AG04450 (cell line): ENCODE data around the gene ST6GALNAC3. TPM values are rescaled to one million over a fixed set of nuclear protein-coding genes. Genes with fewer than 3 reads are reported as not detected.

Experiments
- CTCF ChIA-PET: fragments of 300-600, 350-600 bp; formaldehyde crosslinking; extraction: SDS; loops from one replicate; lab custom pipeline; 2022; ENCODE audit warnings: antibody characterized with exemption, inconsistent platforms; lab: Charles Lee
- POLR2A ChIA-PET: fragments of 350-600 bp; formaldehyde crosslinking; extraction: SDS; loops from one replicate; lab custom pipeline; 2021; ENCODE audit warnings: antibody characterized with exemption, inconsistent platforms; lab: Yijun Ruan, JAX
- DNase-seq: peaks from one replicate; pipeline ENCODE4 v3.0.0-alpha.2; 2011; ENCODE audit warnings: low read depth, low spot score
- H3K27ac ChIP-seq: one replicate; pipeline ENCODE4 v1.5.1; 2012; ENCODE audit warnings: low read depth, low read length, control low read depth
- H3K27me3 ChIP-seq: one replicate; pipeline ENCODE4 v1.6.0; 2012; ENCODE audit warnings: low read length; ENCODE audit not compliant: control insufficient read depth, insufficient read depth
- H3K4me3 ChIP-seq: 2 replicates; pipeline ENCODE4 v1.5.1; 2011; ENCODE audit warnings: mild to moderate bottlenecking, low read depth, low read length, control low read depth
- H3K9me3 ChIP-seq: 2 replicates; pipeline ENCODE4 v1.5.1; 2012; ENCODE audit warnings: low read length; ENCODE audit not compliant: control insufficient read depth, insufficient read depth
- CTCF ChIP-seq: IDR thresholded peaks from 2 replicates; pipeline ENCODE4 v1.5.1; 2011; ENCODE audit warnings: low read depth, low read length, control low read depth, inconsistent platforms
- polyA plus RNA-seq: library from polyadenylated mRNA; depleted of rRNA; stranded (reverse); fragments of >200 nt; gene quantifications from 2 replicates; pipeline ENCODE4 v1.2.3, GENCODE V29; 2011

Gene ST6GALNAC3
- polyA plus RNA-seq, 1 experiment, result 2.1 TPM

GRCh38 chr1:76299036-76299435 is 224.5 kb downstream of the ST6GALNAC3 start:
- DNase-seq, result no peak
- POLR2A ChIA-PET, result no interaction called here
- H3K27ac ChIP-seq, result no peak overlapping the region
- no peaks in the 10 kb centered on the region for H3K9me3 ChIP-seq
- H3K27me3 ChIP-seq, result no peaks in the 10 kb centered on the region
- no peak for TF ChIP-seq CTCF
- CTCF ChIA-PET, result interaction anchor here (0.5 to 1.0 kb wide), 2 partner anchors 124 to 145 kb away, joined by 3 read pairs; no protein-coding TSS in a partner anchor
- H3K4me3 ChIP-seq, result no peak overlapping the region

GRCh38 chr1:76300556-76300955 is 226.0 kb downstream of the ST6GALNAC3 start:
- POLR2A ChIA-PET, result no interaction called here
- Histone ChIP-seq H3K27me3 (no peaks in the 10 kb centered on the region), H3K9me3 (no peaks in the 10 kb centered on the region), H3K4me3 (no peak overlapping the region), H3K27ac (no peak overlapping the region)
- CTCF ChIA-PET, result no interaction called here
- no peak for DNase-seq
- TF ChIP-seq CTCF, result no peak

GRCh38 chr1:76302711-76303339 is 228.3 kb downstream of the ST6GALNAC3 start:
- no peaks in the 10 kb centered on the region for H3K9me3 ChIP-seq
- TF ChIP-seq CTCF, result no peak
- ChIA-PET POLR2A (no interaction called here), CTCF (no interaction called here)
- no peak overlapping the region for H3K27ac ChIP-seq
- no peaks in the 10 kb centered on the region for H3K27me3 ChIP-seq
- DNase-seq, result no peak
- no peak overlapping the region for H3K4me3 ChIP-seq

- ChIA-PET POLR2A (no interaction called here), CTCF (no interaction called here)
- Histone ChIP-seq H3K4me3 (no peak overlapping the region), H3K27me3 (no peaks in the 10 kb centered on the region), H3K9me3 (no peaks in the 10 kb centered on the region), H3K27ac (no peak overlapping the region)
- no peak for TF ChIP-seq CTCF
- no peak for DNase-seq
These were observed 228.8 kb downstream of the ST6GALNAC3 start for GRCh38 chr1:76303340-76303717.

DNA sequence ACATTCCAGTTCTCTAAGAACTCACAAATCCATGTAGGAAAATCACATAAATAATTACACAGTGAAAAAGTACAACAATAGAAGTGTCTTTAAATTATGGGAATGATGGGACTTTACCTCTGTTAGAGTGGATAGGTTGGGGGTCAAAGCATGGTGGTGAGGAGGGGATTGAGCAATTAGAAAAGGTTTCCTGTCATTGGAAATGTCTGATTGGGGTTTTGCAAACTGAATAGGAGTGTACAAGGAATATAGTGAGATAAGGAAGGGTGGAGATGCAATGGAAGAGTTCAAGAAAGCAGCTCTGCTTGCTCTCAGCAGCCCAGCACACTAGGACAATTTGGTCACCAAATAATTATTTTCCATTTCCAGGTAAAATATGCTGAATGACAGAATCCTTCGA is 238.8 kb downstream of the ST6GALNAC3 start:
- no peaks in the 10 kb centered on the region for H3K27me3 ChIP-seq
- no peak for DNase-seq
- POLR2A ChIA-PET, result no interaction called here
- CTCF ChIA-PET, result no interaction called here
- no peak overlapping the region for H3K4me3 ChIP-seq
- H3K27ac ChIP-seq, result no peak overlapping the region
- no peaks in the 10 kb centered on the region for H3K9me3 ChIP-seq
- TF ChIP-seq CTCF, result no peak
